Loucy (cell line): Measurements from ENCODE around the gene NRAS.

Experiments used
- H2AFZ ChIP-seq: fragments of 200-600 bp; sonication (generic); 2 replicates; pipeline ENCODE4 v1.6.0; 2016; ENCODE audit warnings: antibody characterized with exemption, mild to moderate bottlenecking, low read length, moderate library complexity
- H3F3A ChIP-seq: fragments of 200-600 bp; 2 replicates; pipeline ENCODE4 v1.6.0; 2016; ENCODE audit warnings: antibody characterized with exemption, low read depth, mild to moderate bottlenecking
- H3K27me3 ChIP-seq: fragments of 200-600 bp; sonication (generic); 2 replicates; pipeline ENCODE4 v1.6.1; 2014; ENCODE audit warnings: low read length, mild to moderate bottlenecking; ENCODE audit not compliant: insufficient read depth, poor library complexity, severe bottlenecking
- H3K36me3 ChIP-seq: fragments of 200-600 bp; sonication (generic); 2 replicates; pipeline ENCODE4 v1.6.1; 2016; ENCODE audit warnings: low read length; ENCODE audit not compliant: insufficient read depth
- H3K4me1 ChIP-seq: fragments of 200-600 bp; sonication (generic); 2 replicates; pipeline ENCODE4 v1.5.1; 2014; ENCODE audit warnings: low read length, mild to moderate bottlenecking; ENCODE audit not compliant: insufficient read depth, poor library complexity, severe bottlenecking
- H3K4me2 ChIP-seq: fragments of 200-600 bp; sonication (generic); 2 replicates; pipeline ENCODE4 v1.6.0; 2014; ENCODE audit warnings: antibody characterized with exemption, low read length, low read depth, mild to moderate bottlenecking; ENCODE audit not compliant: poor library complexity, severe bottlenecking
- H3K4me3 ChIP-seq: fragments of 200-600 bp; sonication (generic); 2 replicates; pipeline ENCODE4 v1.5.1; 2014; ENCODE audit warnings: low read length, mild to moderate bottlenecking, mixed read lengths; ENCODE audit not compliant: poor library complexity, severe bottlenecking
- H3K79me2 ChIP-seq: fragments of 200-600 bp; sonication (generic); 2 replicates; pipeline ENCODE4 v1.6.1; 2014; ENCODE audit warnings: low read length; ENCODE audit not compliant: insufficient read depth
- H3K9ac ChIP-seq: fragments of 200-600 bp; sonication (generic); 2 replicates; pipeline ENCODE4 v1.6.0; 2014; ENCODE audit warnings: mild to moderate bottlenecking, low read depth, low read length, moderate library complexity; ENCODE audit not compliant: poor library complexity, severe bottlenecking
- H3K9me2 ChIP-seq: fragments of 200-600 bp; sonication (generic); replicated peaks from 2 replicates; pipeline ENCODE4 v1.6.1; 2016; ENCODE audit warnings: low read depth, low read length, mixed read lengths
- H3K9me3 ChIP-seq: fragments of 200-600 bp; sonication (generic); 2 replicates; pipeline ENCODE4 v1.6.1; 2014; ENCODE audit warnings: mild to moderate bottlenecking, antibody characterized with exemption, low read length, low read depth; ENCODE audit not compliant: insufficient read depth
- H4K20me1 ChIP-seq: fragments of 200-600 bp; sonication (generic); 2 replicates; pipeline ENCODE4 v1.6.0; 2014; ENCODE audit warnings: antibody characterized with exemption, low read length, mild to moderate bottlenecking; ENCODE audit not compliant: insufficient read depth, poor library complexity, severe bottlenecking
- EZH2phosphoT487 ChIP-seq: fragments of 200-600 bp; IDR thresholded peaks from 2 replicates; pipeline ENCODE4 v1.6.1; 2018; ENCODE audit warnings: antibody characterized with exemption, mild to moderate bottlenecking, moderate library complexity, borderline replicate concordance
- TF ChIP-seq, protein P1 (sequence below): fragments of 200-600 bp; sonication (generic); conservative IDR thresholded peaks from 2 replicates; pipeline ENCODE4 v1.5.1; 2014; ENCODE audit warnings: mild to moderate bottlenecking, antibody characterized with exemption, low read length

Gene NRAS

GRCh38 chr1:114692947-114693346 lies 23.6 kb downstream of the NRAS start:
- Histone ChIP-seq H3K4me1 (no peaks in the 10 kb centered on the region), H3K27me3 (no peaks in the 10 kb centered on the region), H3K4me3 (no peak overlapping the region), H3K9me3 (no peaks in the 10 kb centered on the region), H3K9me2 (no peaks in the 10 kb centered on the region), H3K9ac (no peak overlapping the region), H3K4me2 (no peak overlapping the region), H2AFZ (no peak overlapping the region), H3F3A (no peaks in the 10 kb centered on the region), H3K36me3 (no peaks in the 10 kb centered on the region), H3K79me2 (no peaks in the 10 kb centered on the region), H4K20me1 (no peaks in the 10 kb centered on the region)
- TF ChIP-seq, protein P1, sequence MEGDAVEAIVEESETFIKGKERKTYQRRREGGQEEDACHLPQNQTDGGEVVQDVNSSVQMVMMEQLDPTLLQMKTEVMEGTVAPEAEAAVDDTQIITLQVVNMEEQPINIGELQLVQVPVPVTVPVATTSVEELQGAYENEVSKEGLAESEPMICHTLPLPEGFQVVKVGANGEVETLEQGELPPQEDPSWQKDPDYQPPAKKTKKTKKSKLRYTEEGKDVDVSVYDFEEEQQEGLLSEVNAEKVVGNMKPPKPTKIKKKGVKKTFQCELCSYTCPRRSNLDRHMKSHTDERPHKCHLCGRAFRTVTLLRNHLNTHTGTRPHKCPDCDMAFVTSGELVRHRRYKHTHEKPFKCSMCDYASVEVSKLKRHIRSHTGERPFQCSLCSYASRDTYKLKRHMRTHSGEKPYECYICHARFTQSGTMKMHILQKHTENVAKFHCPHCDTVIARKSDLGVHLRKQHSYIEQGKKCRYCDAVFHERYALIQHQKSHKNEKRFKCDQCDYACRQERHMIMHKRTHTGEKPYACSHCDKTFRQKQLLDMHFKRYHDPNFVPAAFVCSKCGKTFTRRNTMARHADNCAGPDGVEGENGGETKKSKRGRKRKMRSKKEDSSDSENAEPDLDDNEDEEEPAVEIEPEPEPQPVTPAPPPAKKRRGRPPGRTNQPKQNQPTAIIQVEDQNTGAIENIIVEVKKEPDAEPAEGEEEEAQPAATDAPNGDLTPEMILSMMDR, result no peak
- no peak for TF ChIP-seq EZH2phosphoT487

GRCh38 chr1:114691061-114691460 lies 25.5 kb downstream of the NRAS start:
- no peaks in the 10 kb centered on the region for H4K20me1 ChIP-seq
- no peak overlapping the region for H3K9ac ChIP-seq
- peaks cover 4% of the 10 kb centered on the region for H3K27me3 ChIP-seq
- H2AFZ ChIP-seq, result no peak overlapping the region
- no peaks in the 10 kb centered on the region for H3K9me3 ChIP-seq
- peaks cover 4% of the 10 kb centered on the region; the same call in 1 of the 2 replicates for H3K9me2 ChIP-seq
- no peaks in the 10 kb centered on the region for H3K36me3 ChIP-seq
- TF ChIP-seq, protein P1, result no peak
- no peak for TF ChIP-seq EZH2phosphoT487
- H3K4me1 ChIP-seq, result no peaks in the 10 kb centered on the region
- H3K4me2 ChIP-seq, result no peak overlapping the region
- no peaks in the 10 kb centered on the region for H3F3A ChIP-seq
- H3K4me3 ChIP-seq, result no peak overlapping the region
- no peaks in the 10 kb centered on the region for H3K79me2 ChIP-seq

DNA sequence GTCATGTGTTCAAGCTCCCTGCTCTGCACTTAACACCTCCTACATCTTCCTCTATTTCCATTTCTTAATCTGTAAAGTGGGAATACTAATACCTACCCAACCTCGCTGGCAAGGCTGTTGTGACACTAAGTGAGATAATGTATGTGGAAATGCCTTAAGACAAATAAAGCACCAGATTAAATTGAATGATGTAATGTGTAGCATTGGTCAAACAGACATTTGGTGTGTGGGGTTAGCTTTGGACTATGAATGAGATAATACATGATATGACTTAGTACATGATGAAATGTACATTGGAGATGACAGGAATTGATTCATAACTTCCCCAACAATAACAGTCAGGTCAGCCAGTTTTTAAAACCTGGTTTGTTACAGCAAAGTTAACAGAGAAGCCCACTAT lies 26.4 kb downstream of the NRAS start:
- no peaks in the 10 kb centered on the region for H3F3A ChIP-seq
- no peaks in the 10 kb centered on the region for H3K79me2 ChIP-seq
- no peaks in the 10 kb centered on the region for H3K4me1 ChIP-seq
- TF ChIP-seq, protein P1, result no peak
- TF ChIP-seq EZH2phosphoT487, result no peak
- H4K20me1 ChIP-seq, result no peaks in the 10 kb centered on the region
- H3K9ac ChIP-seq, result no peak overlapping the region
- no peak overlapping the region for H3K4me2 ChIP-seq
- no peak overlapping the region for H3K4me3 ChIP-seq
- peaks cover 11% of the 10 kb centered on the region for H3K27me3 ChIP-seq
- no peak overlapping the region for H2AFZ ChIP-seq
- H3K9me2 ChIP-seq, result peaks cover 4% of the 10 kb centered on the region; the same call in 1 of the 2 replicates
- no peaks in the 10 kb centered on the region for H3K36me3 ChIP-seq
- no peaks in the 10 kb centered on the region for H3K9me3 ChIP-seq
